Brain microvascular endothelial cell (primary cell): ENCODE data around the gene TSPAN12.

ENCODE experiments used
- DNase-seq: peaks from one replicate; pipeline ENCODE4 v3.0.0-alpha.2; 2020
- H3K27ac ChIP-seq: fragments of 250-450 bp; sonication (Bioruptor Pico); 2 replicates; pipeline ENCODE4 v1.5.1; 2020; ENCODE audit warnings: mild to moderate bottlenecking, moderate library complexity
- H3K27me3 ChIP-seq: fragments of 250-450 bp; sonication (Bioruptor Pico); replicated peaks from 2 replicates; pipeline ENCODE4 v1.5.1; 2020; ENCODE audit warnings: mild to moderate bottlenecking
- H3K36me3 ChIP-seq: fragments of 250-450 bp; sonication (Bioruptor Pico); replicated peaks from 2 replicates; pipeline ENCODE4 v1.5.1; 2020; ENCODE audit warnings: mild to moderate bottlenecking
- H3K4me3 ChIP-seq: 2 replicates; pipeline ENCODE4 v1.5.1; 2011; ENCODE audit warnings: low read depth, mild to moderate bottlenecking, control low read depth, low read length, moderate library complexity
- CTCF ChIP-seq: IDR thresholded peaks from 2 replicates; pipeline ENCODE4 v1.5.1; 2011; ENCODE audit warnings: low read depth, mild to moderate bottlenecking, moderate library complexity, low read length, control low read depth, inconsistent platforms; ENCODE audit errors: missing control alignments
- in situ Hi-C: cut with HindIII; loops from 2 replicates; pipeline ENCODE4 v1.10.0; 2017; ENCODE audit warnings: low sequenced_read_pairs, low pct_ligation_motif_present

Gene TSPAN12

DNA sequence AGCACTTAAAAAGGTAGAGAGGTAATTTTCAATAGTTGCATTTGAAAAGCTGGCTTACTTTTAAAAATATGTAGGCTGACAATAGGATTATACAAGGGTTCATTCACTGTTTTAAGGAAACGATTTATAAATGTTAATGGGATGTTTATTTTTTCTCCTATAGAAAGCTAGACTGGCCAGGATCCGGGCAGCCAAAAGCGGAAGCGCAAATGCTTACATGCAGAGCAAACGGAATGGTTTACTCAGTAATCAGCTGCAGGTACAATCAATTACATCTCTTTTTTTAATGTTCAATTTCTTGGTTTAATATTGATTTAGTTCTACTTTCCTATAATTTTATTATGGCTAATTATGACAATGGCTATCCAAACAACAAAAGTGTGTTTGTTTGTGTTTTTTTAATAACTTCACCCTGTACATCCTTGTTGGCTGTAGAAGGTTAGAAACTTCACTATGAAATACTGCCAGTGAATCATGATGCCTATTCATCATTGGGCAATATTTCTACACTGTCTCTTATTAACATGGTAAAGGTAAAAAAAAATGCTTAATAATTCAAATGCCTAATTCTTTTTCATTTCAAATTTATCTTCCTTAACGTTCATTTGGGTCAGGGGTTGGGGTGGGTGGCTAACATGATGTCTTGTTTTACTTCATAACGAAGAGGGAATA lies 116.4 kb downstream of the TSPAN12 start:
- TF ChIP-seq CTCF: no peak
- no peaks in the 10 kb centered on the region for H3K36me3 ChIP-seq
- H3K27ac ChIP-seq: no peak overlapping the region
- no peak for DNase-seq
- in situ Hi-C loops: no loop called here
- H3K27me3 ChIP-seq: no peaks in the 10 kb centered on the region
- H3K4me3 ChIP-seq: no peak overlapping the region

DNA sequence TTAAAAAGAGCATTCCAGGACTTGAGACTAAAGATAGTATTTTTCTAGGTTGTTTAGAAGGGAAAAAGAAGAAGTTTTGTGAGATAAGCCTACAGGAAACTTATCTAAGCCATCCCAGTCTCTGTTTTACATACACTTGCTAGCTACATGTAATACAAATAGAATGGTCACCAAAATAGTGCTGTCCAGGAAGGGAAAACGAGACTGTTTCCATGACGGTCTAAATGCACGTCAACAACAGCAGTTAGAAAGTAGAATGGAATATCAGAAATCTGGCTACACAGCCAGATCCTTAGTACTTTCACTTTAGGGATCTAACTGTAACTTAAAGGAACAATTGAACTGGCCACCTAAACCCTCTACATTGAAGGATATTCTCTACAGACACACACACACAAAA lies 117.6 kb downstream of the TSPAN12 start:
- H3K4me3 ChIP-seq: no peak overlapping the region
- in situ Hi-C loops: no loop called here
- no peak for TF ChIP-seq CTCF

DNA sequence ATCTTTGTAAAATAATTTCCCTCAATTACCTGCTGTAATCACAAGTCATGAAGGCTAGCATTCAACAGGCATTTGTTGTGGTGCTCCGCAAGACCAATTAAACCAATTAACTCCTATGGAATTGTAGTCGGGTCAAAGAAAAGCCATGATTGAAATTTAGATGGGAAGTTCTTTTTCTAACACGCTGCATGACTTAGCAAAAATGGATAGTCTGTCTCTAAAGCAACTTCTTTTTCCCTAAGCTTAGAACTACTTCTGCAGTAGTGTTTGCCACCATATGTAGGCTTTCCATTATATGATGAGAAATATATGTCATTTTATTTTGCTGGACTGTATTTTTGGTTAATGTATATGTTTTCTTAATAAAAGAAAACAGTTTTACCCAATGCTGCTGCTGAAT lies 119.1 kb downstream of the TSPAN12 start:
- H3K27ac ChIP-seq: no peak overlapping the region
- no peak overlapping the region for H3K4me3 ChIP-seq
- no peaks in the 10 kb centered on the region for H3K36me3 ChIP-seq
- in situ Hi-C loops: no loop called here
- H3K27me3 ChIP-seq: no peaks in the 10 kb centered on the region
- TF ChIP-seq CTCF: no peak
- no peak for DNase-seq

More for the DNA sequence above, 117.6 kb downstream of the TSPAN12 start:
- H3K36me3 ChIP-seq: no peaks in the 10 kb centered on the region
- no peak overlapping the region for H3K27ac ChIP-seq
- DNase-seq: peak; percentile 62
- no peaks in the 10 kb centered on the region for H3K27me3 ChIP-seq
